OCI-LY7 (cell line): ENCODE results near the gene PHAX. TPM values are rescaled to one million over a fixed set of nuclear protein-coding genes. Genes with fewer than 3 reads are reported as not detected.

ENCODE experiments used
- BruUV-seq: library from RNA; stranded (reverse); fragments of 400-500 nt; replicated peaks from 2 replicates; lab custom pipeline; 2021; lab: Mats Ljungman, UMichigan
- CTCF ChIA-PET: fragments of 300-600 bp; sonication (Branson Sonifier 250); formaldehyde crosslinking; loops from one replicate; lab custom pipeline; 2022; ENCODE audit warnings: antibody characterized with exemption; ENCODE audit not compliant: unreplicated experiment; lab: Charles Lee
- POLR2A ChIA-PET: fragments of 300-600 bp; sonication (Branson Sonifier 250); formaldehyde crosslinking; loops from one replicate; lab custom pipeline; 2022; ENCODE audit warnings: antibody characterized with exemption; lab: Charles Lee
- DNase-seq: peaks from one replicate; pipeline ENCODE4 v3.0.0-alpha.2; 2015; ENCODE audit warnings: low spot score
- H2AFZ ChIP-seq: fragments of 200-600 bp; sonication (generic), shearing (Covaris generic); 2 replicates; pipeline ENCODE4 v1.6.1; 2014; ENCODE audit warnings: mild to moderate bottlenecking, antibody characterized with exemption, low read length, moderate library complexity
- H3K27ac ChIP-seq: fragments of 200-600 bp; sonication (generic); 2 replicates; pipeline ENCODE4 v1.5.1; 2014; ENCODE audit warnings: mixed run types, low read depth, mild to moderate bottlenecking, moderate library complexity, low read length, inconsistent platforms; ENCODE audit not compliant: poor library complexity, severe bottlenecking
- H3K36me3 ChIP-seq: fragments of 200-600 bp; sonication (generic); 2 replicates; pipeline ENCODE4 v1.6.1; 2014; ENCODE audit warnings: mild to moderate bottlenecking, antibody characterized with exemption, low read length, moderate library complexity, mixed read lengths; ENCODE audit not compliant: insufficient read depth
- H3K4me1 ChIP-seq: fragments of 200-600 bp; sonication (generic); 2 replicates; pipeline ENCODE4 v1.5.1; 2014; ENCODE audit warnings: mild to moderate bottlenecking, low read length; ENCODE audit not compliant: insufficient read depth, poor library complexity, severe bottlenecking
- H3K4me2 ChIP-seq: fragments of 200-600 bp; sonication (generic); 2 replicates; pipeline ENCODE4 v1.6.1; 2014; ENCODE audit warnings: mild to moderate bottlenecking, low read length
- H3K4me3 ChIP-seq: fragments of 200-600 bp; sonication (generic); 2 replicates; pipeline ENCODE4 v1.5.1; 2014; ENCODE audit warnings: mild to moderate bottlenecking, low read depth, low read length; ENCODE audit not compliant: poor library complexity, severe bottlenecking
- H3K79me2 ChIP-seq: fragments of 200-600 bp; sonication (generic); 2 replicates; pipeline ENCODE4 v1.6.1; 2016; ENCODE audit warnings: low read depth, mild to moderate bottlenecking, low read length, moderate library complexity, mixed read lengths; ENCODE audit not compliant: insufficient read depth
- H3K9me2 ChIP-seq: fragments of 200-600 bp; sonication (generic); 2 replicates; pipeline ENCODE4 v1.6.1; 2016; ENCODE audit warnings: mild to moderate bottlenecking, low read length, mixed read lengths; ENCODE audit not compliant: insufficient read depth
- H3K9me3 ChIP-seq: fragments of 200-600 bp; sonication (generic); 2 replicates; pipeline ENCODE4 v1.6.1; 2014; ENCODE audit warnings: mild to moderate bottlenecking, mixed run types, low read length, mixed read lengths
- H4K20me1 ChIP-seq: fragments of 200-600 bp; sonication (generic); 2 replicates; pipeline ENCODE4 v1.6.1; 2014; ENCODE audit warnings: mild to moderate bottlenecking, antibody characterized with exemption, low read length, moderate library complexity, mixed read lengths; ENCODE audit not compliant: insufficient read depth
- EZH2phosphoT487 ChIP-seq: fragments of 200-600 bp; sonication (generic); IDR thresholded peaks from 2 replicates; pipeline ENCODE4 v1.6.1; 2018; ENCODE audit warnings: low read depth, borderline replicate concordance, mild to moderate bottlenecking, mixed run types, antibody characterized with exemption, low read length, moderate library complexity, mixed read lengths
- intact Hi-C: fragments of 100-400 bp; cut with micrococcal nuclease; formaldehyde crosslinking; loops from one replicate; pipeline ENCODE4 v1.10.0; 2022; ENCODE audit not compliant: unreplicated experiment
- total RNA-seq, 2 experiments: library from RNA; depleted of rRNA in 1 of 2; stranded (reverse); fragments of >200 nt in 1 of 2; shearing (Covaris generic) in 1 of 2; gene quantifications; 2 replicates each; pipeline ENCODE4 v1.2.3, GENCODE V29; 2014 to 2022
- TF ChIP-seq, protein P1 (sequence below): fragments of 200-600 bp; sonication (generic); conservative IDR thresholded peaks from 2 replicates; pipeline ENCODE4 v1.5.1; 2014; ENCODE audit warnings: mild to moderate bottlenecking, antibody characterized with exemption, low read length, moderate library complexity, mixed read lengths

Gene PHAX
- total RNA-seq, 2 experiments from 2014 or later, result 73.8 to 128 TPM

- no peak overlapping the region for H2AFZ ChIP-seq
- H3K4me3 ChIP-seq, result no peak overlapping the region
- DNase-seq, result no peak
- ChIA-PET POLR2A (interaction anchor here (1.3 kb wide), 1 partner anchor 9 kb away, joined by 3 read pairs; no protein-coding TSS in a partner anchor), CTCF (no interaction called here)
- no peaks in the 10 kb centered on the region for H3K9me2 ChIP-seq
- BruUV-seq, result no TSS peak
- no peak overlapping the region for H3K27ac ChIP-seq
- H3K9me3 ChIP-seq, result no peaks in the 10 kb centered on the region
- no peaks in the 10 kb centered on the region for H3K4me1 ChIP-seq
- H3K79me2 ChIP-seq, result no peaks in the 10 kb centered on the region
- H3K4me2 ChIP-seq, result no peak overlapping the region
- H3K36me3 ChIP-seq, result peaks cover 11% of the 10 kb centered on the region; the same call in 1 of the 2 replicates
- H4K20me1 ChIP-seq, result no peaks in the 10 kb centered on the region
- TF ChIP-seq, protein P1, sequence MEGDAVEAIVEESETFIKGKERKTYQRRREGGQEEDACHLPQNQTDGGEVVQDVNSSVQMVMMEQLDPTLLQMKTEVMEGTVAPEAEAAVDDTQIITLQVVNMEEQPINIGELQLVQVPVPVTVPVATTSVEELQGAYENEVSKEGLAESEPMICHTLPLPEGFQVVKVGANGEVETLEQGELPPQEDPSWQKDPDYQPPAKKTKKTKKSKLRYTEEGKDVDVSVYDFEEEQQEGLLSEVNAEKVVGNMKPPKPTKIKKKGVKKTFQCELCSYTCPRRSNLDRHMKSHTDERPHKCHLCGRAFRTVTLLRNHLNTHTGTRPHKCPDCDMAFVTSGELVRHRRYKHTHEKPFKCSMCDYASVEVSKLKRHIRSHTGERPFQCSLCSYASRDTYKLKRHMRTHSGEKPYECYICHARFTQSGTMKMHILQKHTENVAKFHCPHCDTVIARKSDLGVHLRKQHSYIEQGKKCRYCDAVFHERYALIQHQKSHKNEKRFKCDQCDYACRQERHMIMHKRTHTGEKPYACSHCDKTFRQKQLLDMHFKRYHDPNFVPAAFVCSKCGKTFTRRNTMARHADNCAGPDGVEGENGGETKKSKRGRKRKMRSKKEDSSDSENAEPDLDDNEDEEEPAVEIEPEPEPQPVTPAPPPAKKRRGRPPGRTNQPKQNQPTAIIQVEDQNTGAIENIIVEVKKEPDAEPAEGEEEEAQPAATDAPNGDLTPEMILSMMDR, result no peak
- intact Hi-C loops, result no loop called here
Measured at GRCh38 chr5:126633552-126633951, 32.8 kb downstream of the PHAX start.

- intact Hi-C loops, result no loop called here
- Histone ChIP-seq H4K20me1 (no peaks in the 10 kb centered on the region), H3K4me3 (no peak overlapping the region), H3K9me3 (no peaks in the 10 kb centered on the region), H2AFZ (no peak overlapping the region), H3K36me3 (no peaks in the 10 kb centered on the region), H3K4me1 (no peaks in the 10 kb centered on the region), H3K79me2 (no peaks in the 10 kb centered on the region), H3K27ac (no peak overlapping the region), H3K4me2 (no peak overlapping the region), H3K9me2 (no peaks in the 10 kb centered on the region)
- ChIA-PET CTCF (no interaction called here), POLR2A (interaction anchor here (0.8 to 1.5 kb wide), 2 partner anchors 10 to 17 kb away, joined by 5 to 8 read pairs; no protein-coding TSS in a partner anchor)
- TF ChIP-seq EZH2phosphoT487, result no peak
- TF ChIP-seq, protein P1, result no peak
- no TSS peak for BruUV-seq
- no peak for DNase-seq
Measured at GRCh38 chr5:126635585-126635984, 34.8 kb downstream of the PHAX start.

DNA sequence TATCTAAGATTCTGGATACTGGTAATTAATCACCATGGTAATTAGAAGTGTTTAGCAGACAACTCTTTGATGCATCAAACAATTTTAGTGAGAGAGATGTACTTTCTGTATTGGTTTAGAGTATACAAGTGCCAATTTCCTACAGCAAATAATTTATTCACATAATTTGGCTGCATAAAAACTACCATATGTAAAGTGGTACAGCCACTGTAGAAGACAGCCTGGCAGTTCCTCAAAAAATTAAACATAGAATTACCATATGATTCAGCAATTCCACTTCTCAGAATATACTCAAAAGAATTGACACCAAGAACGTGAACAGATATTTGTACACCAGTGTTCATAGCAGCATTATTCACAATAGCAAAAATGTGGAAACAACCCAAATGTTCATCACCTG is 36.2 kb downstream of the PHAX start:
- H3K4me3 ChIP-seq, result no peak overlapping the region
- intact Hi-C loops, result no loop called here
- H3K27ac ChIP-seq, result no peak overlapping the region
- no peak overlapping the region for H3K4me2 ChIP-seq
- no peak overlapping the region for H2AFZ ChIP-seq
- BruUV-seq, result no TSS peak
- peaks cover 4% of the 10 kb centered on the region for H3K4me1 ChIP-seq
- POLR2A ChIA-PET, result no interaction called here
- H3K79me2 ChIP-seq, result no peaks in the 10 kb centered on the region
- no peak for DNase-seq
- H3K36me3 ChIP-seq, result no peaks in the 10 kb centered on the region
- no peaks in the 10 kb centered on the region for H4K20me1 ChIP-seq
- H3K9me2 ChIP-seq, result no peaks in the 10 kb centered on the region
- H3K9me3 ChIP-seq, result no peaks in the 10 kb centered on the region
- CTCF ChIA-PET, result no interaction called here
- TF ChIP-seq, protein P1, result no peak
- TF ChIP-seq EZH2phosphoT487, result no peak
